M059J (cell line): ENCODE data around the gene PERCC1. TPM values are rescaled to one million over a fixed set of nuclear protein-coding genes. Genes with fewer than 3 reads are reported as not detected.
A peak's percentile ranks its signal among the peaks of the same experiment; 100 is the strongest.

ENCODE experiments used
- DNase-seq: peaks from one replicate; pipeline ENCODE4 v3.0.0-alpha.2; 2012; ENCODE audit warnings: low read depth
- total RNA-seq: library from RNA; depleted of rRNA; stranded (reverse); fragments of >200 nt; shearing (Covaris generic); gene quantifications from 2 replicates; pipeline ENCODE4 v1.2.3, GENCODE V29; 2014

Gene PERCC1
- total RNA-seq, 1 experiment from 2014 or later: not detected

DNA sequence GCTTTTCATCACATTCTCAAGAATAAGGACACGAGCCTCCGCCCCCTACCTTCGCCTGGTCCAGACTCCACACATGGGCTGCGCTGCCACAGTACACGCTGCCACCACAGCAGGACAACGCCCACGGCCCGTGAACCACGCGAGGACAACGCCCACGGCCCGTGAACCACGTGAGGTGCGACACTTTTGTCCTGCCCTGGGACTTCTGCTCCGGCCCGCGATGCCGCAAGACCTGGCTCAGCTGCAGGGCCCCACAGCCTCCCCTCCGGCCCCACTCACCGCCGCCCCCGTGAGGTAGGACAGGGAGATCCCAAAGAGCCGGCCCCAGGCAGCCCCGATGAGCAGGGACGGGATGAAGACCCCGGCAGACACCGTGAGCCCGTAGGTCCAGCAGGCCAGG lies 19.3 kb downstream of the PERCC1 start:
- DNase-seq: no peak

DNA sequence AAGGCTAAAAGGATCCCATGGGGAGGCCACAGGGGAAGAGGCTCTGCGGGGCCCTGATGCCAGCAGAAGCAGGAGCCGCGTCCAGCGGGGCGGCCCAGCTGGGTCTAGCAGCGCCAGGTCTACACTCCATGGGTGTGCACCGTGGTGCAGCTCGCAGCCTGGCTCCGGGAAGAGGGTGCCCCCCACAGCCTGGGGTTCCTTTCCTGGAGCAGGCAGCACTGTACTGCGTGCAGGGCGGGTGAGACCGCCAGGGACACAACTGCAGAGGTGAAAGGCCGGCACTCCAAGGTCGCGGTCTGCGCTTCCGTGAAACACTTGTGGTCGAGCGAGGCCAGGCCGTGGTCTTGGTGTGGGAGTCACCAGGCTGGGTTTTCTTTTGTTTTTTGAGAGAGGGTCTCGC lies 20.0 kb downstream of the PERCC1 start:
- DNase-seq: no peak

DNA sequence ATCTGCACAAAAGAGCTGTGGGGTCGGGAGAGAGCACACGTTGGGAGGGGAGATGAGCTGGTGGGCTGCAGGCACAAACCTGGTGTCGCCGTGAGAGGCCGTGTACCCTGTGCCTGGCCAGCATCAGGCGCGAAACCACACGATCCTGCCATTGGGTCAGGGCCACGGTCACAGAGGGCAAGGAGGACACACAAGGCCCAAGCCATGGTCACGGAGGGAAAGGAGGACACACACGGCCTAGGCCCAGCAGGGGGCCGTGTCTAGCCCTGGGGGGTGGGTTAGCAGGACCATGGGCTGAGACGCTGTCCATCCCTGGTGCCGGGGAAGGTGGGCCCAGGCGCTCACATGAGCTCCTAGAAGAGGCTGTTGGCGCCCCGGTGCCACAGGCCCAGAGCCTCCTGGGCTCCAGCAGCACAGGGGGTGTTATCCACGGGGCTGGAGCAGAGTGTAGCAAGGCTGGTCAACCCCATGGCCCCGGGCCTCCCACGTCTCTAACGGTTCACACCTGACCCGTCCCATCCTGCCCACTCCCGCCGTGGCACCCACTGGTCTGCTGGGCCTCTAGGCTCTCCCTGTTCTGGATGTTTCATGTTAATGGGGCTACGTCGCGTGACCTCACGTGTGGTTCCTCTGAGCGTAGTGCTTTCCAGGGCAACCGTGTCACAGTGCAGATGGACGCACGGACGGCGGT lies 21.0 kb downstream of the PERCC1 start:
- no peak for DNase-seq

DNA sequence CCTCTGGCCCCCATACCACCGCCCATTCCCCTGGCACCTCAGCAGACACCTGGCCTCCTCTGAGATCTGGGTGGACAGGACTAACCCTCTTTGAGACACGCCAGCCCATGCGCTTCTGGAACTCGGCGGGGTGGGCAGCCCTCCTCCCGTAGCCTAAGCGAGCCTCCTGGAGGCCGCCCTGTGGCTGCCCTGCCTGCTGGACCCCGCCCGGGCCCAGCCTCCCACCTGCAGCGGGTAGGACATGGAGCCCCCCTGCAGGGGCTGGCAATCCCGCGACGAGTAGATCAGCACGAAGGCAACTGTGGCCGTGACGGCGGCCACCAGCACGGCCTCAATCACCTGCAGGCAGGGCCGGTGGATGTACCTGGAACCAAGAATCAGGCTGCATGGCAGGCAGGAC lies 21.7 kb downstream of the PERCC1 start:
- no peak for DNase-seq

DNA sequence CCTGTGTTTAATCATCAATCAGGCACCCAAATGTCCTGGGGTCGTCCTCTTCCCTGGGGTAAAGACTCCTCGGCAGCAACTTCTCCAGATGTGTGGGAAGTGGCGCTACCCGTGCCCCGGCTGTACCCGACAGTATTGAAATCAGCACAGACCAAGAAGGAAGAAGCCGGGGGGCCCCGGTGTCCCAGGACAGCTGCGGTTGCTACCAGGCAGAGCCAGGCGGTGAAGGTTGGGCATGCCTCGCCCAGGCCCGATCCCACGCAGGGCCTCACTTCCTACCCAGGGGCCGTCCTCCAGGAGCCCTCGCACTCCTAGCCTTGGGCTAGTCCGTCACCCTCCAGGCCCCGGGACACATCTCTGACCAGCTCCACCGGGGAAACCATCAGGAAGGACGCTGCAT lies 22.4 kb downstream of the PERCC1 start:
- no peak for DNase-seq

DNA sequence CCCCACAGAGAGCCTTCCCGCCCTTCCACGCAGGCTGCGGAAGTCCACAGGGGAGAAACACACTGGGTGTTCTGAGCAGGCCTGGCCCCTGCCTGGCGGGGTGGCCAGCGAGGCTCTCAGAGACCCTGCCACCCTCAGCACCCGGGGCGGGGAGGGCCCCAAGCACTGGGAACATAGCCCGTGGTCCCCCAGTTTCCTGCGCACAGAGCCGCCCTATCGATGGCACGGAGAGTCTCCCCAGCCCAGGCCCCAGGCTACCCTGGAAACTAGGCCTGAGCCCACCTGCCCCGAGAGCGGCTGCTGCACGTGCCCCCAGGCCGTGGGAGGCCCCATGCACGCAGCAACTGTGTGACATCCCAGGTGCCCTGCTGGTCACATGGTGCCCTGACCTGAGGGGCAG lies 23.7 kb downstream of the PERCC1 start:
- DNase-seq: no peak

DNA sequence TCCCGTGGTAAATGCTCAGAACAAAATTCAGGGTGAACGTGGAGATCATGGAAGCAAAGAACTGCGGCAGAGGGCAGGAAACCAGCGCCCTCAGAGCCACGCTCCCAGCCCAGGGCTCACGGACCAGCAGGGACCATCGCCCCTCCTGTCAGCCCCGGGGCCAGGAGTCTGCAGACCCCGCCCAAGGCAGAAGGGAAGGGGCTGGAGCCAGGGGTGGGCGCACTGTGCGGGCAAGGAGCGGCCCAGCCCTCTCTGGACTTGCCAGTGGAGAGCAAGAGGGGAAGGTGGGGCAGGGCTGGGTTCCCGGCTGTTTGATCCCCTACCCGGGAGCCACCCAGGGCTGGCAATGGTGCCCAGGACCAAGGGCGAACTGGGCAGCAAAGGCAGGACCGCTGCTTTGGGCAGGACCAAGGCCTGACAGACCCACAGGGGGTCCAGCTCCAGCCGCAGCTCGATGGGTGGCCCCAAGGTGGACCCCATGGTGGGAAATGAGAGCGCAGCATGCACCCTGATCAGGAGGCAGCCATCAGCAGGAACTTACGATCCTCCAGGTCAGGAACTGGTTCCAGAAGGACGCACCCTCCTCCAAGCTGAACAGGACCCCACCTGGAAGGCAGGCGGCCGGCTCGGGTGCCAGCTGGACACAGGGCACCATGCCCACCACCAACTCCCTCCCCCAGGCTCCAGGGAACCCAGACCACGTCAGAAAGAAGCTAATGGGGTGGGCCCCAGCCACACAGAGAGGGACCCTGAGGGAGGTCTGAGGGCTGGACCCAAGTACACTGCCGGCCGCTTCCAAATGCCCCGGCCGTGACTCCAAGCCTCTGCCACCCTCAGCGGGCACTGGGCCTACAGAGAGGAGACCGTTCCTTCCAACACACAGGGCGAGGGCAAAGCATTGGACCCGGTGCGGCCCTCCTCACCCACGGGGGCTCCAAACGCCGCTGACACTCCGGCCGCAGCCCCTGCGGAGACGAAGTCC lies 24.6 kb downstream of the PERCC1 start:
- no peak for DNase-seq

DNA sequence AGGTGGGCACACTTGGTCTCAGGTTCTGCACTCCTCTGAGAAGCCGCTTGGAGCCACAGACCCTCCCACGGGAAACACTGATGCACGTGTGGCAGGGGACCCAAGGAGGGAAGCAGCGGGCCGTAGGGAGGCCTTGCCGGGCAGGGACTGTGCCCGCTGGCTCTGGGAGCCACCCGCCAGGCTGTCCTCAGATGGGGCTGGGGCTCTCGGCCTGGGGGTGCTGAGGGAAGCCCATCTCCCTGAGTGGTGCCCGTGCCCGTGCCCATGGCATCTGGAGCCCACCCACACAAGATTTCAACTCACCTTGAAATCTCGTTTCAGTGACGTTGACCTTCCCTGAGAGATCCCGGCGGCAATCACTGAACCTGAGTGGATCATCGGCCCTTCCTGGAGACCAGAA lies 26.1 kb downstream of the PERCC1 start:
- no peak for DNase-seq

DNA sequence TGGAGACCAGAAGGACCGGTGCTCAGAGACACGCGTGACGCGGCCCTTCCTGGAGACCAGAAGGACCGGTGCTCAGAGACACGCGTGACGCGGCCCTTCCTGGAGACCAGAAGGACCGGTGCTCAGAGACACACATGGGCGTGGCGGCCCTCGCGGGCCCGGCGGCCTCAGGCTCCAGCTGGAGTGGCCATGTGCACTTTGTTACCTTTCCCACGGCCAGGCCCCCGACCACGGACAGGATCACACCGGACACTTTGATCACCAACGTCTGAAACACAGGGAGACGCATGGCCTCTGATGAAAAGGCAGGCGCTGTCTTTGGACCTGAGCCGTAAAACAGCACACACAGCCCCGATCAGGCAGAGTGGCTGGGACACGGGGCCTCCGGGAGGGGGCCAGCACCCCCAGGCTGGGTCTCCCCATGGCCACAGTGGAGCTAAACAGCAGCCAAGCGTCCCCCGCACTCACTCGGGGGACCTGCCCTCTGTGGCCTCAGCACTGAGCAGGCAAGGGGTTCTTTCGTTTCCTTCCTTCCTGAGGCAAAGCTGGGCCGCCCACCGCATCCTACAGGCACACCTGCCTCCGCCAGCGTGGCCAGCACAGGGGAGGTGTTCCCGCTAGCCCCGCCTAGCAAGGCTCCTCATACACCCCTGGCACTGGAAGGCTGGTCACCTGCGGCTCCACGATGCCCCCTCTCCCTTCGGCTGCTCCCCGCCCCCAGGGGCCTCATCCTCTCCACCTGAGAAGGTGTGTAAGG lies 26.8 kb downstream of the PERCC1 start:
- no peak for DNase-seq

DNA sequence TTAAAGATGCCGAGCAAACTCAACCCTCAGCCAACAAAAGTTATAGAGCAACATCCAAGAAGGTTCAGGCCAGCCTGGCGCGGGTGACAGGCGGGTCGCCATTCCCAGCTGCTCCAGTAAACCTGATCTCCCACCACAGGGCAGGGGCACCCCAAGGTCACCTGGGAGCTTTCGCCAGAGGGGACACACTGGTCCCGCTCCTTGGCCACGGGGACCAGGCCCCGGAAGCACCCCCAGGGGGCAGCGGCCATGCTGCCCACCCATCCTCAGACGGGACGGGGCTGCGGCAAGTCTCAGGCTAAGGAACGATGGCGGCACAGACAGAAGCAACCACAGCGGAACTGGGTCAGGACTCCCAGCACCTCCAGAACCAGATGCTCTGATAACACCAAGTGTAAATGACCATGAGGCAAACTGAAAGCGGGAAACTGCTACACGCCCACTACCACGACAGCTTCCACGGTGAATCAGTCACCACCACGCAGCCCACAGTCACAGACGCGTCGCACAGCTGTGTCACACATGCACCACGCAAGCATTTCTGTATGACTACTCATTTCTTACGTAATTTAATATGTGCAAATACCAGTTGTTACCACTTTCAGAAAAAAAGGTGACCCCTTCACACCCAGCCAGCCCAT lies 27.6 kb downstream of the PERCC1 start:
- DNase-seq: no peak

DNA sequence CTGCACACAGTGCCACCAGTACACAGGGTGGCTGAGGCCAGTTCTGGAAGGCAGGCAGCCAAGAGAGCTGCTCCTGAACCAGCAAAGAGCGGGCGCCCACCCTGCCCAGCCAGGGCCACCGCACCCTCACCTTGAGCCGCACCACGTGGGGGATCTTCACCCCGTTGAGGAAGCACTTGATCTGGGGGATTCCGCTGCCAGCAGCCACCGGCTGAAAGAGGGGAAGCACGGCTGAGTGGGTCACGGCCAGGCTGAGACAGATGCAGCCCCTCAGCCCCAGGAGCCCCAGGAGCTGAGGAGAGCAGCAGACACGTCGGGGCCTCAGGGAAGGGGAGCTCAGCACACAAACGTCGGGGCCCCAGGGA lies 28.1 kb downstream of the PERCC1 start:
- no peak for DNase-seq

DNA sequence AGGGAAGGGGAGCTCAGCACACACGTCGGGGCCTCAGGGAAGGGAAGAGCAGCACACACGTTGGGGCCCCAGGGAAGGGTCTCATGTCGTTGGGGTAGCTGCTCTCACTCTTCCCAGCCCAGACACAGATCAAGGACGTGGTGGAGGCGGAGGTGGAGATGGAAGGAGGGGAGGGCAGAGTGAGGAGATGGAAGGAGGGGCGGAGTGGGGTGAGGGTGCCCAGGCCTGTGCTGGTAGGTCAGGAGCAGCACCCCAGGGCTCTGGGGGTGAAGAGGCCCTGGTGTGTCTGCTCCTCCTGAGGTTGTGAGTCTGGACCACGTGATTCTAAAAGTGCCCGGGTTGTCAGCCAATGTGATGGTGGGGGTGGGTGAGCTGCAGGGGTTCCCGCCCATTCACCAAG lies 29.1 kb downstream of the PERCC1 start:
- no peak for DNase-seq

DNA sequence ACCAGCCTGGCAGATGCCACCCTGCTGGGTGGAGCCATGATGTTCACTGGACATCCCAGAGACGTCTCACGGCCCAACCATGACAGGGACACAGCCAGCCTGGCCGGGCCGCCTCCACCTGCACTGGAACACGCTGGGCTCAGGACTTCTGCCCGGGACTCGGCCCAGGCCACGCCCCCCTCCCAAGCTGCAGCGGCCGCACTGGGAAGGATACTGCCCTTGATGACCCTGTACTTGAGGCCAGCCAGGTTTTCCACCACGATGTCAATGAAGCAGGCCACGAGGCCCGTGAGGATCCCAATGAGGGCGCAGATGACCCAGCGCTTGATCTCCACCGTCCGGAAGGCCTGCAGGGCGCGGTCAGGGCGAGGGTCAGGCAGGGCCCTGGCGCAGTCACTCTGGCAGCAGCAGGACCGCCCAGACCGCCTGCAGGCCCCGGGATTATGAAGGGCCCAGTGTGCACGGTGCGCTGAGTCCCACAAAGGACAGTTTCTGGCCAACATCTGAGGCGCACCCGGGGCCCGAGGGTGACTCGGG lies 29.8 kb downstream of the PERCC1 start:
- no peak for DNase-seq

DNA sequence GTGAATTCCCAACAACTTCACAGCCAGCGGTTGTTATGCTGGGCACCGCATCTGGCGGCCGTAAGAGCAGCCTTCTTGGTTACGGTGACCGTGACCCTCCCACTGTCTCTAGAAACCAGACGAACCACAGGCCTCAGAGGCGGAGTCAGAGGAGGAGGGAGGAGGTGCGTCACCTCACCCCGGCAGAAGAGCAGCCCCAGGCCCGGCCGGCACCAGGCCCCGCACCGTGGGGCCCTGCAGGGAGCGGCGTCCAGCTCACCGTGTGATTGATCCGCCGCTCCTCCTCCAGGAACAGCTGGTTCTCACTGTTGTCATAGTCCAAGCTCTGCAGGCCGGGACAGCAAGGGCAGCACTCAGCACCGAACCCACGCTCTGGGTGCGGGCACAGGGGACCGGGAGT lies 30.3 kb downstream of the PERCC1 start:
- DNase-seq: no peak

DNA sequence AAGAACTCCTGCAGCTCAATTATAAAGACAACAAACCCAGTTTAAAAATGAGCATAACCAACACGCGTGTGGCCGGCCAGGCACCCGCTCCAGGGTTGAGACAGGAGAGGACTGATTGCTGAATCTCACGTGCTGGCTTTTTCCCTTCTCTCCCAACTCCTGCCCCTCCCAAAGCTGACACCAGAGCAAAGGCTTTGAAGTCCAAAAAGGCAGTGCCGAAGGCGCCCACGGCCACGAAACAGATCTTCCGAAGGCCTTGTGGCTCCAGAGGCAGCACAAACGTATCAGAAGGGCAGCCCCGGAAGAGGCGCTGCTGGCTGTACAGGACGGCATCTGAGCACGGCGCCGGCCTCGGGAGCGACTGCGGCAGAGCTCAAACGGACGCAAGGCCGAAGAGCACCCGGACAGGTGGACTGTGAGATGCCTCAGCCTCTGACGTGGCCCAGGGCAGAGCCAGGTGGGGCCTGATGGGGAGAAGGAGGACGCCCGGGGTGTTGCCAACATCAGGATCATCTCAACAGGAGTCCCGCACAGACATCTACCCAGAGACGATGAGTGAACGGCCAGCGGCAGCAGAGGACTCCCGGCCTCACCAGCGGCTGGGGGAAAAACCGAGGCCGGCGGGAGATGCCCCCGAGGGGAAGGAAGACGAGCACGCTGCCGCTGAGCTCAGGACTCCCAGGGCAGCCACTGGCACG lies 33.5 kb downstream of the PERCC1 start:
- no peak for DNase-seq

DNA sequence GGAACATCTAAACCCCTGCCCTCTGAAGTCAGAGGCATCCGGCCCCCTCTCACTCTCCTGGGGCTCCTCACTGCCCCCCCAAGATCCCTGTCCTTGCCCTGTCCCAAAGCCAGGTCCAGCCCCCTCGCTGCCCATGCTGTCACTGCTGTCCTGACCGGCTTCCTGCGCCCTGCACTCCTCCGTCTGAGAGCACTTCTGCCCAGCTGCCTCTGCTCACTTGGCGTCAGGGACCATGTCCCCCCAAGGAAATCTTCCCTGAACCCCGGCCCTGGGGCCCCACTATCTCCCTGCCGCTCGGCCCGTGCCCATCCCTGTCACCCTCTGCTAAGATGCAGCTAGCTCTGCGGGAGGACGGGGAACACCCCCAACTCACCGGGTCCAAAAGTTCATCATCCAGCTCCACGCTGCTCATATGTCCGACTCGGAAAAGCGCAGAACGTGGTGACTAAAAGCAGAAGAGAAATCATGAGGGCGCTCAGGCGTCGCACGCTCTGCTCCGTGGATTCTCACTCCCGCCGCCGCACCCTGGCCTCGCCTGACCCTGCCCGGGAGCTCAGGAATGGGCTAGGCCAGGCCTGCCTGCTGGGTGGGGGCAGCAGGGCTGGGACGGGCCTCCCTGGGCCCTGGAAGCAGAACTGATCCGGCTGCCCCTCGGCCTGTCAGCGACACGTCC lies 34.2 kb downstream of the PERCC1 start:
- DNase-seq: no peak

DNA sequence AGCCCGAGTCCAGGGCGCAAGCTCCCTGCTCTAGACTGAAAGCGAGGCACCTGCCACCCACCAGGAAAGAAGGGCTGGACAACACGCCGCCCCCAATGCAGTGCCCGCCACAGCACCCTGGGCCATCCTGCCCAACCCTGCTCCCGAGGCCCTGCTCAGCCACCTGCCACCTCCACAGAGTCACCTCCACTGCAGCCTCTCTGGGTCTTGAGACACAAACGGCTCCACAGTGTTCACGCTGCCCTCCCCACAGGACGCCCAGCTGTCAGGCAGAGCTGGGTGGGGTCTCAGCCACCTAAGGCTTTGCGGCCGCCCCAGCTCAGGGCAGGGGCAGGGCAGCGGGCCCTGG lies 34.7 kb downstream of the PERCC1 start:
- no peak for DNase-seq

DNA sequence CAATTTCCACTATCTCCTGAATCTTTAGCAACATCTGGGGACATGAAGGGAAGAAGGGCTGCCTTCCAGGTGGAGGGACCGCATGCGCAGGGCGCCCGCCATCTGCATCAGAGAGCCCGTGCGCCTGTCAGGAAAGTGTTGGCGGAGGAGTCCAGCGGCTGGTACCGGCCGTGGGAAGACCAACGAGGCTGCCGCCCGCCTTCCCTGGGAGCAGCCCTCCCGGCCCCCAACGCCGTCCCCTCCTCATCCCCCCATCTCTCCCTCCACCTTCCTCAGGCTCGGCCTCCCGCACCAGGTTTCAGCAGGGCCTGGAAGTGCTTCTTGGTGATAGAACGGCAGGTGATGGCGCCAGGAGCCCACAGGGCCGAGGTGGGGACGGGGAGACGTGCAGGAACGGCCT lies 35.2 kb downstream of the PERCC1 start:
- DNase-seq: no peak

DNA sequence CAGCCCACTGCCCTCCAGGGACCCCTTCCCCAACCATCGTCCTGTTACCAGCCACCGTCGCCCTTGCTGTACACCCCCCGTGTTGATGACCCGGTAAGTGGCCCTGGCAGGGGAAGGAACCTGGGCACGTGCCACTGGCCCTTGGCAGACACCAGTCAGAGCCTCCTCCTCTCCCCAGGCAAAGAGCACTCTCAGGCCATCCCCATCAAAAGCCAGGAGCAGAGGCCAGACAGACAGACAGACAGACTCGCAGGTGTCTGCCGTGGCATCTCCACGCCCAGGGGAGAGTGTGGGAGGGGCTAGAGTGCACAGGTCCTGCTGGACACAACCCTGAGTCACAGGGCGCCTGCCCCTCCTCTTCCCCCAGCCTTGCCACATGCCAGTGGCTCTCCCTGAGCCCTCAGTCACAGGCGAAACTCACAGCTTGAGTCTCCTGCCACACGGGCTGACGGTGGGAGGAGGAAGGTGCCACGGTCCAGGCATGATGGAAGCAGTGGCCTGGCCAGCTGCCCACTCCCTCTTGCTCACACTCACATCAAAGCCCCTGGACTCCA lies 36.2 kb downstream of the PERCC1 start:
- peak; percentile 12 for DNase-seq

DNA sequence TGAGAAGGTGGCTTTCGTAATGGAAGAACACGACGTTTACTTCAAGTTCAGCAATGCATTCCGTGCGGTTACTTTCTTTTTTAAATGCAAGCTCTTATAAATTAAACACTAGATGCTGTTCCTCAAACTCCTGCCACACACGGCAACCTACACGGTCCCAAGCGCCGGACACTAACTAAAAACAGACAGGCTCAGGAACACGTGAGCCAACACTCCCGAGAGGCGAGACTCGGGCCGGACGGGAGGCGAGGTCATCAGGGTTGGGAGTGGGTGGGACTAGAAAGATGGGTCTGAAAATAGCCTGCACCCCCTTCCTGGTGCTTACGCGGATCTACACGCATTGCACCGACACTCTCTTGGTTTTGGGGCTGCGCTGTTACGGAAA lies 37.5 kb downstream of the PERCC1 start:
- no peak for DNase-seq
